NT2/D1 (cell line): ENCODE data around the gene HSPA1B.

Source experiments
- SUZ12 ChIP-seq: IDR thresholded peaks from 2 replicates; pipeline ENCODE4 v1.6.1; 2011; ENCODE audit not compliant: insufficient read length, insufficient read depth; ENCODE audit errors: extremely low read depth
- YY1 ChIP-seq: IDR thresholded peaks from 2 replicates; pipeline ENCODE4 v1.6.1; 2011; ENCODE audit not compliant: insufficient read length, insufficient read depth
- ZNF274 ChIP-seq: IDR thresholded peaks from 2 replicates; pipeline ENCODE4 v1.6.1; 2011; ENCODE audit warnings: mild to moderate bottlenecking, low read depth, low read length

DNA sequence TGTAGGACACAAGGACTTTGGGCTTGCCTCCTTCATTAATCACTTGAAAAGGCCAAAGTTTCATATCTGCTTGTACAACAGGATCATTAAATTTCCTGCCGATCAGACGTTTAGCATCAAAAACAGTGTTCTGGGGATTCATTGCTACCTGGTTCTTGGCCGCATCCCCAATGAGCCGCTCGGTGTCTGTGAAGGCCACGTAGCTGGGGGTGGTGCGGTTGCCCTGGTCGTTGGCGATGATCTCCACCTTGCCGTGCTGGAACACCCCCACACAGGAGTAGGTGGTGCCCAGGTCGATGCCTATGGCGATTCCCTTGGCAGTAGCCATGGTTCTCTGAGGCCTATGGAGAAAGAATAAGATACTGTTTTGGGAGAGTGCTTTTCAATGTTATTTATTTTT lies 15.9 kb upstream of the HSPA1B start:
- TF ChIP-seq SUZ12 (no peak), ZNF274 (no peak), YY1 (no peak)
